GM12892 (cell line): Measurements from ENCODE around the gene TSEN54.
A peak's percentile ranks its signal among the peaks of the same experiment; 100 is the strongest.

Experiments used
- DNase-seq: peaks from one replicate; pipeline ENCODE4 v3.0.0; 2011; ENCODE audit not compliant: insufficient read length
- FAIRE-seq: peaks from 2 replicates; lab custom pipeline; 2011; peaks lifted over from hg19 to GRCh38; lab: Jason Lieb, UNC
- POLR2A ChIP-seq: IDR thresholded peaks from 2 replicates; pipeline ENCODE4 v1.6.1; 2011; ENCODE audit warnings: low read depth, low read length, control low read depth
- POLR2AphosphoS5 ChIP-seq: IDR thresholded peaks from 2 replicates; pipeline ENCODE4 v1.6.1; 2011; ENCODE audit warnings: low read depth, low read length, control low read depth
- TAF1 ChIP-seq: IDR thresholded peaks from 2 replicates; pipeline ENCODE4 v1.6.1; 2011; ENCODE audit warnings: low read depth, mild to moderate bottlenecking, control low read depth, low read length, borderline replicate concordance

The TSEN54 gene

GRCh38 chr17:75500419-75501216 is 15.7 kb upstream of the TSEN54 start:
- no peak for FAIRE-seq
- no peak for DNase-seq
- TF ChIP-seq TAF1 (no peak), POLR2AphosphoS5 (no peak), POLR2A (no peak)

- no peak for DNase-seq
- TF ChIP-seq TAF1 = no peak
- no peak for TF ChIP-seq POLR2AphosphoS5
- TF ChIP-seq POLR2A = no peak
- no peak for FAIRE-seq
These were observed 14.8 kb upstream of the TSEN54 start for GRCh38 chr17:75501378-75502071.

- no peak for TF ChIP-seq POLR2AphosphoS5
- no peak for DNase-seq
- FAIRE-seq = no peak
These were observed 14.1 kb upstream of the TSEN54 start for GRCh38 chr17:75502072-75502720.

- TF ChIP-seq POLR2A (no peak), TAF1 (no peak), POLR2AphosphoS5 (no peak)
These were observed 13.5 kb upstream of the TSEN54 start for GRCh38 chr17:75502721-75503329.

GRCh38 chr17:75503337-75503950 is 12.9 kb upstream of the TSEN54 start:
- no peak for DNase-seq
- FAIRE-seq = no peak
- TF ChIP-seq POLR2AphosphoS5 = no peak
- no peak for TF ChIP-seq POLR2A
- no peak for TF ChIP-seq TAF1

More at GRCh38 chr17:75502721-75503329, 13.5 kb upstream of the TSEN54 start:
- no peak for FAIRE-seq
- DNase-seq = no peak

GRCh38 chr17:75503976-75504346 is 12.4 kb upstream of the TSEN54 start:
- DNase-seq = no peak

GRCh38 chr17:75504347-75505151 is 11.8 kb upstream of the TSEN54 start:
- DNase-seq = peak; percentile 85
- peak; percentile 83 for FAIRE-seq
- no peak for TF ChIP-seq TAF1
- TF ChIP-seq POLR2AphosphoS5 = no peak
- TF ChIP-seq POLR2A = no peak

More at GRCh38 chr17:75503976-75504346, 12.4 kb upstream of the TSEN54 start:
- TF ChIP-seq POLR2A = no peak
- TF ChIP-seq POLR2AphosphoS5 = no peak
- no peak for TF ChIP-seq TAF1
- no peak for FAIRE-seq

- TF ChIP-seq TAF1 (no peak), POLR2AphosphoS5 (no peak), POLR2A (no peak)
- FAIRE-seq (no peak), DNase-seq (no peak)
These were observed 11.2 kb upstream of the TSEN54 start for GRCh38 chr17:75505152-75505409.

- DNase-seq (no peak), FAIRE-seq (no peak)
- TF ChIP-seq TAF1 (no peak), POLR2A (no peak), POLR2AphosphoS5 (no peak)
These were observed 10.7 kb upstream of the TSEN54 start for GRCh38 chr17:75505640-75506039.

- no peak for FAIRE-seq
- no peak for DNase-seq
- no peak for TF ChIP-seq POLR2AphosphoS5
- no peak for TF ChIP-seq TAF1
- TF ChIP-seq POLR2A = no peak
These were observed 10.2 kb upstream of the TSEN54 start for GRCh38 chr17:75506134-75506533.
